GM19035 (cell line): ENCODE measurements around the gene IKBKE.

ENCODE experiments used
- ATAC-seq: cut with Tn5 transposase; IDR thresholded peaks from one replicate; pipeline ENCODE4 v1.9.1; 2021; ENCODE audit not compliant: unreplicated experiment

The IKBKE gene

DNA sequence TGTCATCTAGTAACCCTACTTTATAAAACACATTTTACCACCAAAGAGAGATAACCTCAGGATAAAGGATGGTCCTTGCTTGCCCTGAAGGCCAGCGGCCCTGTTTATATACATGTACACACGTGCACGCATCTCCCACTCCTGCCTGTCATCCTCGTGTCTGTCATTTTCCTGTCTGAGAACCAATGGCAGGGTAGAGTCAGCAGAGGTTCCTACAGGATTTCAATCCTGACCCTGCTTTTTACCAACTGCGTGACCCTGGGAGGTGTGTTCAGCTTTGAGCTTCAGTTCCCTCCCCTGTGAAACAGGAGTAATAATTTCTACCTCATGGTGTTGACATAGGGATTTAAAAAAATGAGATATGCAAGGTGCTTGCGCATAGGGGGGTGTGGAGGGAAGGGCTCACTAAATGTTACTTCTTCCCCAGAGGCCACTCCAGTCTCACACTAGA lies 24.8 kb downstream of the IKBKE start:
- no peak for ATAC-seq

DNA sequence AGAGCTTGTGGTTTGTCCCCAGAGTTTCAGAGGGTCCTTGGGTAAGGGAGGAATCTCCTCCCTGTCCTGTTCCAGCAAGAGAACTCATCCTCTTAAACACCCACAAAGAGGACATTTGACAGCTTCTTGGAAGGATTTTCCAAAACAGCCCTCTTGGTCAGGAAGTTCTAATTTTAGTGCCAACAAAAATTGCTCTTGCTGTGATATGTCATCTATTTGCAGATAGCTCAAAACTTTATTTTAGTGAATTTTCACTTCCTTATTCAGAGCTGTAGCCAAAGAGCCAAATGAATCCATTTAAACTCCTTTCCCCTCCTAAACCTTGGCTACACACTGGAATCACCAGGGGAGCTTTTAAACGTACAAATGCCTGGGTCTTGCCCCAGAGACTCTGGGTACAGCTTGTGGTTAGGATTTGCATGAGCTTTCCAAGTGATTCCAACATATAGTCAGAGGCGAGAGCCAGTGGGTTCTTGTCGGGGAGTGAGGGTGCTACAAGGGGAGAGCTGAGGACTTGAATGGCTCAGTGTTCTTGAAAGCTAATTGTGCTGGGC lies 25.3 kb downstream of the IKBKE start:
- ATAC-seq, result no peak

DNA sequence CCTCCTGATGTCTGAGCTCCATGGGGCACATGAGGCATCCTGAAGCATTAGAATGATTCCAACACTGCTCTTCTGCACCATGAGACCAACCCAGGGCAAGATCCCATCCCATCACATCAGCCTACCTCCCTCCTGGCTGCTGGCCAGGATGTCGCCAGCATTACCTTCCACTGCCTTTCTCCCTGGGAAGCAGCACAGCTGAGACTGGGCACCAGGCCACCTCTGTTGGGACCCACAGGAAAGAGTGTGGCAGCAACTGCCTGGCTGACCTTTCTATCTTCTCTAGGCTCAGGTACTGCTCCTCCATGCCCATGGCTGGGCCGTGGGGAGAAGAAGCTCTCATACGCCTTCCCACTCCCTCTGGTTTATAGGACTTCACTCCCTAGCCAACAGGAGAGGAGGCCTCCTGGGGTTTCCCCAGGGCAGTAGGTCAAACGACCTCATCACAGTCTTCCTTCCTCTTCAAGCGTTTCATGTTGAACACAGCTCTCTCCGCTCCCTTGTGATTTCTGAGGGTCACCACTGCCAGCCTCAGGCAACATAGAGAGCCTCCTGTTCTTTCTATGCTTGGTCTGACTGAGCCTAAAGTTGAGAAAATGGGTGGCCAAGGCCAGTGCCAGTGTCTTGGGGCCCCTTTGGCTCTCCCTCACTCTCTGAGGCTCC lies 26.0 kb downstream of the IKBKE start:
- ATAC-seq, result no peak

DNA sequence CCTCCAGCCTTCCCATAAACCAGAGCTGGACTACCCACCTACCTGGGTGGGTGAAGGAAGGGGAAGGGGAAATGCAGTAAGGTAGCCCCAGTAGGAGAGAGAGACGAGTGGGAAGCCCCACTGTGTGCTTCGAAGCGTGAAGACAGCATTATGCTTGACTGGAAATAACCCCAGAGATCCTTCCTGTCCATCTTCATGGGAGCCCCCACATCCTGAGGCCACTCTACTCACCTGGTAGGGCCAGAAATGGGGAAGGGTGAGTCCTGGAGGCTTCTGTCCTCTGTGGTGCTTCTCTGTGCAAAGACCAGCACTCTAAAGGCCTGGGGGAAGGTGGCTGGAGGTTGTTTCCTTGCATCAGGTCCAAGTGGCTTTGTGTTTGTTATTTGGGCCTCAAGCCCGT lies 27.1 kb downstream of the IKBKE start:
- ATAC-seq, result no peak

DNA sequence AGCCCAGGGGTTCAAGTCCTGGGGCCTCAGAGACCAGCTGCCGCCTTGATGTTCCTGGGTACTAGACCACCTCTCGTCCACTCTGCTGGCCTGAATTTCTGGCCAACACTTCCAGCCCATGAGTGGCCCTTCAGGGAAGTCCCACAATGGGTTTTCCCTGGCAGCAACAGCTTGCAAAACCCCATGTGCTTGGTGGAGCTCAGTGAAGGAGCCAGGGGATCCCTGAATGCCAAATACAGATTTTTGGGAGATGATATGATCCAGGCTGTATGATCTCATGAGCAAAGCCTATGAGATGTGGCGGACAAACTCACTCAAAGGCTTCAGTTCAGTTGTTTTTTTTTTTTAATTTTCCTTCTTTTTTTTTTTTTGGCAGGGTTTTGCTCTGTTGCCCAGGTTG lies 27.5 kb downstream of the IKBKE start:
- ATAC-seq, result no peak

DNA sequence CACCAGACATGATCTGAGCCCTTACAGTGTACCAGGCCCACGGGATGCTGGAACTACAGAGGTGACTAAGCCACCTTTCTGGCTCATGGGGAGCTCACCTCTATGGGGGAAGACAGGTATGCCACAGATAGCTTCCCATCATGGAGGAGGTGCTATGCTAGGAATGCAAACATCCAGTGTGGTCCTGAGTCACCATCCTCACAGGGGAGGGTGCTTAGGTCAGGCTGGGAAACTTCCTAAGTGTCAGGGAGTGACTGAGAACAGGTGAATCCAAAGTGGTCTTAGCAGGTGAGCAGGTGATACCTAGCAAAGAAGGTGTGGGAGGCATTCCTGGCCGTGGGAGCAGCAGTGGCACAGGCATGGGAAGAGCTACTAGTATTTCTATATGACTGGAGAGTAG lies 28.4 kb downstream of the IKBKE start:
- ATAC-seq, result no peak

DNA sequence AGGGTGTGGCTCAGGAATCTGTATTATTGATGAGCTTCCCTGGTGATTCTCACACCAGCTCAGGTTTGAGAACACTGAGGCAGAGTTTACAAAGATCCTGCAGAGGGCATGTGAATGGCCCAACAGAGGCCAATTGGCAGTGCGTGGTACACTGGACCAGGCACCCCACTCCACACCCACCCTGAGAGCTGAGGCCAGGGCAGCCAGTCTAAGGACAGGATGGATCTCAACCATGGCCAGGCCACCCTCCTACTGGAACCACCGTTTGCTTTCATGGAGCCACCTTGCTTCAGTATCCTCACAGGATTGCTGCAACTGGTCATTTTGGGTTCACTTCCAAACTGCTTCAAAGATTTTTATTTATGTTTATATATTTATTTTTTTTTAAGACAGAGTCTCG lies 29.8 kb downstream of the IKBKE start:
- no peak for ATAC-seq

DNA sequence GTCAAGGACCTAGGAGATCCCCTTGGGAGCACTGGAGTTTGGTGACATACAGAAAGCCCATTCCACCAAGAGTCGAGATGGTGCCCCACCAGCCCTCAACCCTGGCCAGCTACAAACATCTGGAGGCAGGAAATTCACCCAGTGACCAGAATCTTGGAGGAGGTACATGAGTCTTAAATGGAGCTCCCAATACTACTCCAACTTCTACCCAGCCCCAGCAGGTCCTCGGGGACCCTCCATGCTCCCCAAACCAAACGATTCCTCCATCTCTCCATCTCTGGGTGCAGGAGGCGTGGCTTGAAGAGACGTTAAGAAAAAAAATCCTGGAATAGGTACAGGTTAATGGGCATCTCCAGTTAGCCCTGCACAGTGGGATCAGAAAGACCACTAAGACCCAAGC lies 31.6 kb downstream of the IKBKE start:
- no peak for ATAC-seq

DNA sequence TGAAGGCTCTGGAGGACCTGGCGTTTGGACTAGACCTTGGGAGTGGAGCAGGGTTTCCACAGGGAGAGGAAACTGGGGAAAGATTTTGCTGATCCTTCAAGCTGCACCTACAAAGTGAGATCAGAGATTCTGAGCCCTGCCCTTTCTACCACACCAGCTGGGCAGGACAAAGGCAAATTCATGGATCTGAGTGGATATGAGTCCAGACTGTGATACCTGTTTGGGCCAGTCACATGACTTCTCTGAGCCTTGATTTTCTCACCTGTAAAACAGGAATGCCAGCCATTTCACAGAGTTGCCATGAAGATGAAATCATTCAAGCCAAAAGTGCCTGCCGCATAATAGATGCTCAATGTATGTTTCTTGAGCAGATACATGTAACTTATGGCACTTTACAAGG lies 32.1 kb downstream of the IKBKE start:
- no peak for ATAC-seq

DNA sequence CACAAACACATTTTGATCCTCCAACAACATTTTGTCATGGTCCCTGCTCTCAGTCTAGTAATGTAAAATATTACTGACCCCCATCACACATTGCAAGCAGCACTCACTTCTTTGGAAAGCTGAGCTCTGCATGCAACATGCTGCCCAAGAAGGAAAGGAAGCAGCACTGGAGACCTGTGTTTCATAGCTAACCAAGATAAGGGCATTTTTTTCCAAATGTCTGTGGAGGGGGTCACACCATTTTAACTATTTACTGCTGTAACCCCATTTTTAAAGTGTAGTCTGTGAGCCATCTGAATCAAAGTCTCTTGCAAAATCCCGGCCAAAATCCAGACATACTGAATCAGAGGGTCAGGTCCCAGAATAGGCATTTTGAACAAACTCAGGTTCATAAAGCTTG lies 32.5 kb downstream of the IKBKE start:
- ATAC-seq, result no peak

DNA sequence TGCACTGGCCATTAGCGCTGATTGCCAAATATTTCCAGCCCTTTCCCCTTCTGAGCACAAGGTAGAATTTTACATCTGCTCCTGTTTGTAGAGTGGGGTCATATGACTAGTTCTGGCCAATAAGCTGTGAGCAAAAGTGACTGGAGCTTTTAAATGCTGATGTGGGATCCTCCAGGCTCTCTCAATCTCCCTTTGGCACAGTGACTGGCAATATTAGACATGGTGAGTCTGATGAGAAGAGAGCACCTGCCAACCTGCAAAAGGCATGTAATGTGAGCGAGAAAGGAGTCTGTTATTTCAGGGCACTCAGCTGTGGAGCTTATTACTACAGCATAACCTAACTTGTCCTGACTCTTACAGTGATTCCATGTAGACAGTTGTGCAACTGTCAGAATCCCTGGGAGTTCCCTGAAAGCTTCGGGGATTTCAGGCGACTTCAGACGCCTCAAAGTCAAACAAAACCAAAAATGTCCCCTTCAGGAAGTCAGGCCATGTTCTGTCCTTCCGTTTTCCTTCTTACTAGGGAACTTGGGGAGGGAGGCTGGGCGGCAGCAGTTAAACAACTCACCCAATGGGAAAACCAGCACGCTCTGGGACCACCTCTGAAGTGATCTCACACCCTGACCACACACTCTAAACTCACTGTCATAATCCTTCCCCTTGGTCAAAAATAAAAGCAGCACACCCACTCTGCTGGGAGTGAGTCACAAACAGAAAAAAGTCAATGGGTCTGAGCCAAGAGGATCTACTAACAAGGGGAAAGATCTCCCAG lies 33.5 kb downstream of the IKBKE start:
- ATAC-seq, result no peak

DNA sequence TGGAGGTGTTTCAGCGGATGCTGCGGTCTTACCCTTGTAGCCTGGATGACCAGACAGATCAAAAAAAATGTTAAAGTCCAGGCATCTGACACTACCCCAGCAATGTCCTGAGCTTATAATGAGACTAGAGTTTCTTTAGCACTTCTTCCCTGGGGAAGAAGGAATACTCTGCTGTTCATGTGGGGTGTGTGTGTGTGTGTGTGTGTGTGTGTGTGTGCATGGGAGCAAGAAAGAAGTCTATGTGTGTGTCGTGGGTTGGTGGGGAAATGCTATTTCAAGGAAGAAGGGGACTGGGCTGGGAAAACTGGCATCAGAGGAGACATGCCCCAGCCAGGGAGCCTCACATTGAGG lies 34.1 kb downstream of the IKBKE start:
- ATAC-seq, result no peak

DNA sequence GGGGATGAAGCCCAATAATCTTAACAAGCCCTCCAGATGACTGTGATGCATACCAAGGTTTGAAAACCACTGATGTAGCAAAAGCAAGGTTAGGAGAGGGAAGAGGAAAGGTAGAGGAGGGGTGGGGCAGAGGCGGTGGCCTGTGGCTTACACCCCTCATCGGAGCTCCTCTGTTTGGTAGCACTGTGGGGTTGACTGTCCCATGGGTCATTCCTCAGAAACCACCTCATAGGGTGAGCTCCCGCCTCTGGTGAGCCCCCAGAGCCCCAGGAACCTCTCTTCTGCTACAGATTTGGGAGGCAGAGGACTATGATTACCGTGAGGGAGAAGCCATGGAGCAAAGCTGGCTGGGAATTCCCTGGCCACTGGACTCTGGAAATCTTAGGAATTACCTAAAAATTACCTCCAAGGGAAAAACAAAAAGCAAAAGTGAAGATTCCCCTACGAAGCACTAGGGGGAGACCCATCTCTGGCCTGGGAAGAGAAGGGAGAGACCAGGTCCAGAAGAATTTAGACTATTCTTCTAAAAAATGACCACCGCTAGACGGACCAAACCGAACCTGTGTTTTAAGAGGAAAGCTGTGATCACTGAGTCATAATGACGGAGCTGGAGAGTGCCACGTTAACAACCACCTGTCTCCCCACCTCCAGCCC lies 35.6 kb downstream of the IKBKE start:
- no peak for ATAC-seq

DNA sequence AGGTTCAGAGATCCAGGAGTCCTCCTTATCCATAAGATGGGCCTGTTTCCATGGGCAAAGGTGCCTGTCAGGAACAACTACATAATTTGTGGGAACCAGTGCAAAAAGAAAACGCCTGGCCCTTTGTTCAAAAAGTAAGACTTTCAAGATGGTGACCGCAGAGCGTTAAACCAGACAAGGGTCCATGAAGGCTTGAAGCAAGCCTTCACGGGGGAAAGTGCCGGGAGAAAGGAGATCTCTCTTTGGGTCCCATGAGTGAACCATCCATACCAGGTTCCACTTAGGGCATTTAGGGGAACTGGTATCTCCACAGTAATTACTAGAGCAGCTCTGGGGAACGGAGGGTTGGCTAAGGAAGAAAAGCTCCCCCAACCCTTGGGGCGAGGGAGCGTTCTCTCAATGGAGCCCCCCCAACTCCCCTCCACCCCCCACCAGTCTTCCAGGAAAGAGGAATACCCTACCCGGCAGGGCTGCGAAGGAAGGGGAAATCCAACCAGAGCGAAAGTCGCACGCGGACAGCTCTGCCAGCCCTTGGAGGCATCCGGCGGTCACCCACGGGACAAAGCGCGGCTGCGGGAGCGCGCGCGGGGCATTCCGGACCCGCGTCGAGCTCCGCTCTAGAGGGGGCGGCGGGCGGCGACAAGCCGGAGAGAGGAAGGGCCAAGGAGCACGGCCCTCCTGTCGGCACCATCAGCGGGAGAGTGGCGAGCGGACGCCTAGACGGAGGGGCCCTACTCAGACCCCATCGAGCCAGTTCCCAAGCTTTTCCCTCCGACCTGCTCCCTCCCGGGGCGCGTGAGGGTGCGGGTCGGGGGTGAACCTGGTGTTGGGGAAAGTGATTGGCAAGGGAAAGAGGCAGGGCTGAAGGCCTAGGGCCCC lies 36.4 kb downstream of the IKBKE start:
- peak; percentile 21 for ATAC-seq

DNA sequence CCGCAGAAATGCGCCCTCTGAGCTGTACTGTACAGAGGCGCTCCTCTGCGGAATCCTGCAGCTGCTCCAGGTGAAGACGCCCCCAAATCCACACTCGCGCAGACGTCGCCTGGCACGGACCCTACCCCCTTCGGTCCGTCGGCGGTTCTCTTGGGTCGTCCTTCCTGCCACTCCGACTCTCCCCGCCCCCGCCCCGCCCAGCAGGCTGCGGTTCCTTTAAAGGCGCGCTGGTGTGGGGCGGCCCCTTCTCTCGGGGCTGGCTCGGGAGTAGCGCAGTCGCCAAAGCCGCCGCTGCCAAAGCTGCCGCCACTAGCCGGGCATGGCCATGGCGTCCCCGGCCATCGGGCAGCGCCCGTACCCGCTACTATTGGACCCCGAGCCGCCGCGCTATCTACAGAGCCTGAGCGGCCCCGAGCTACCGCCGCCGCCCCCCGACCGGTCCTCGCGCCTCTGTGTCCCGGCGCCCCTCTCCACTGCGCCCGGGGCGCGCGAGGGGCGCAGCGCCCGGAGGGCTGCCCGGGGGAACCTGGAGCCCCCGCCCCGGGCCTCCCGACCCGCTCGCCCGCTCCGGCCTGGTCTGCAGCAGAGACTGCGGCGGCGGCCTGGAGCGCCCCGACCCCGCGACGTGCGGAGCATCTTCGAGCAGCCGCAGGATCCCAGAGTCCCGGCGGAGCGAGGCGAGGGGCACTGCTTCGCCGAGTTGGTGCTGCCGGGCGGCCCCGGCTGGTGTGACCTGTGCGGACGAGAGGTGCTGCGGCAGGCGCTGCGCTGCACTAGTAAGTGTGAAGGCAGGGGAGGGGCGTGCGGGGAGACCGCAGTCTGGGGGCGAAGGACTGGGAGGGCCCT lies 37.2 kb downstream of the IKBKE start, which contains the start of gene RASSF5:
Gene RASSF5, plus strand, starts transcription at position 248 of the 846 bp plus-strand sequence. Its CDS starts 72 bp downstream, at position 320.
- peak; percentile 76 for ATAC-seq

DNA sequence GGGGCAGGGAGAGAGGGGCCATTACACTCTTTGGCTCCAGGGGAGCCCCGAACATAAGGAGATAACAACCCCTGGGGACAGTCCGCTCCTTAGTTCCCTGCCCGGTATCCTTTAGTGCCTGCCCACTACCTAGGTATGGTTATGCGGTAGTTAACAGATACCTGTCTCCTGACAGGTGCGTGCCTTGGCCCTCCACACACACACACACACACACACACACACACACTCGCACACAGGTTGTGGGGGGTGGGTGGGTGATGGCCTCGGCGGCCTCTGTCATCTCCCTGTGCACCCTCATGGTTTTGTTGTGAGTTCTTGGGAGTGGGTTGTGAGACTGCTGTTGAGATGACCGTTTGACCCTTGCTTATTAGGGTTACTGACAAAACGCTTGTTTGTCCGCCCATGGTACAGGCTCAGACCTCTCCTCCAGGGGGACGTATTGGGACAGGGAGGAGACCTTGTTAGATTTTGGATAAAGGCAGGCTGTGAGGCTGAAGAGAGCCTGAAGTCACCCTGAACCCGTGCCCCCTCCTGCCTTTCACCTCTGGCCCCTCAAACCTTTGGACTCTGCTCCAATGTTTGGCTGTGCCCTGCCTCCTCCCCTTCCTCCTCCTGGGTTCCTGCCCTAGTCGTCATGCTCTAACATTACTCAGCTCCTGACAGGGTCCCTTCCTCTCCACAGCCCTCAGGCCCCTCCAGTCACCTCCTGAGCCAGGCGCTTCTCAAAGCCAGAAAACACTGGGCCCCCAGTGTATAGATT lies 38.0 kb downstream of the IKBKE start:
- ATAC-seq, result no peak

DNA sequence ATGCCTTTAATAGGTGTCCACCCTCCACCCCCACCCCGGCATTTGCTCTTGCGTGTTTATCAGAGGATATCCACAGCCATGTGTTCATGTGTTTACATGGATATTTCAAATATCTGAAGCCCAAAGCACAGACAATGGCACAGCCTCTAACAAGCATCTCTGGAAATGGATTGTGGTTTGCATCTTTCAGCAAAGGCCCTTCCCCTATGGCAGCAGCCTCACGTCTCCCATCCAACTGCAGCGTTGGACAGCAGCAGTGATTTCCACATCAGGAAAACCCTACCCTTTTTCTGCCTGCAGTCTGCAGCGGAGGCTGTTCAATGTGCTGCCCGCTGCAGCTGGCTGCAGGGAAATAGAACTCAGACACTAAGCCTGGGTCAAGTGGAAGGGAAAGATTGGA lies 38.7 kb downstream of the IKBKE start:
- no peak for ATAC-seq

DNA sequence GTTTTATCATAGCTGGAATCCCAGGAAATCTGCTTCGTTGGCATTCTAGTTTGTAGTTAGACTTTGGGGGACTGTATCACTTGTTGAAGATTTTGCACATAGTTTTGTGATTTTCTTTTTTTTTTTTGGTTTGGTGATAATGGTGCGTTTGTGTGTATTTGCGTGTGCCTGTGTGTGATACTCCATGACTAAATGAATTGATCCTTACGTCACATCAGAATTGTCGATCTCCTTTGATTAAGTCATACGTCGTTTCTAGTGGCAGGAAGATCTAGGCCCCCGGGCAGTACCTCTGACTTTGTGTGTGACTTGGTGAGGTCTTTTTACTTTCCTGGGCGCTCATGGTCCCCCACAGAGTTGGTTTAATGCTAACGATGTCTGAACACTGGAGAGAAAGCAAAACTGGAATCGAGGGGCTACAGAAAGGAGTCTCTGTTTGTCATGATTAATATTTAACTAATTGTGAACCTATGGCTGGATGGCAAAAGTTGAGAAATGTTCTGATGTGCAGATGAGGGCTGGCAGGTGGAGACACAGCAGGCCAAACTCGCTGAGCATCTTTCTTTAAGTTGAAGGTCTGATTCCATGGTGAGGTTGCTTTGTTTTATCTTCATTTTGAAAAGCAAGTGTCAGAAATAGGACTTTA lies 39.5 kb downstream of the IKBKE start:
- no peak for ATAC-seq

DNA sequence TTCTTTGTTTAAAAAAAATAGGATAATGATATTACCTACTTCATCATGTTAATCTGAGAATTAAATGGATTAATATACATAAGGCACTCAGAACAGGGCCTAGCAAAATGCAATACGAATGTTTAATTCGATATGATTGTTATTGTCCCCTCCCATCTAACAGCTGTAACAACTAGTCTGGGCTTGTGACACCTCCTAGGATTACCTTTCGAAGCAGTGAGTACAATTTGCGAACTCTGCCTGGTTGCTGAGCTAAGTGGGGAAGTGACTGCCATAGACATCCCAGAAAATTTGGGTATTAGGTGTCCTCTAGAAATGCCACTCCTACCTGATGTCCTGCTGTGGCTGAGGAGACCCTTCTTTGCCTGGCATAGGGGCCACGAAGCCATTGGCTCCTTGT lies 40.1 kb downstream of the IKBKE start:
- ATAC-seq, result no peak
